HCT116 (cell line): ENCODE data around the gene ACTR6. TPM values are rescaled to one million over a fixed set of nuclear protein-coding genes. Genes with fewer than 3 reads are reported as not detected.

Experiments used
- ATAC-seq: fragments of 200-7000 bp; cut with Tn5 transposase; 2 replicates; pipeline ENCODE4 v1.9.1; 2020; ENCODE audit warnings: mild to moderate bottlenecking, moderate library complexity
- BruUV-seq: library from RNA; stranded (reverse); fragments of 400-500 nt; replicated peaks from 2 replicates; lab custom pipeline; 2021; lab: Mats Ljungman, UMichigan
- CTCF ChIA-PET: fragments of 300-600 bp; sonication (Branson Sonifier 250); formaldehyde crosslinking; loops from one replicate; lab custom pipeline; 2021; ENCODE audit warnings: antibody characterized with exemption; lab: Charles Lee
- POLR2A ChIA-PET: fragments of 300-600, 350-600 bp; sonication (Branson Sonifier 250); formaldehyde crosslinking; loops from one replicate; lab custom pipeline; 2021; ENCODE audit warnings: antibody characterized with exemption; lab: Charles Lee
- RAD21 ChIA-PET, 2 experiments: fragments of 300-600 bp; sonication (Branson Sonifier 250); formaldehyde crosslinking; loops; one replicate each; lab custom pipeline; 2023; ENCODE audit warnings: low total read pairs in 2 of 2; ENCODE audit not compliant: uncharacterized antibody in 2 of 2, unreplicated experiment in 2 of 2, low non-redundant PET in 1 of 2; lab: Charles Lee
- DNase-seq: peaks from one replicate; pipeline ENCODE4 v3.0.0-alpha.2; 2010; ENCODE audit warnings: low read depth, low spot score
- H2AFZ ChIP-seq: fragments of 200-600 bp; shearing (Covaris generic), sonication (generic); 2 replicates; pipeline ENCODE4 v1.6.1; 2017; ENCODE audit warnings: low read depth, mixed run types, mixed read lengths, antibody characterized with exemption, low read length; ENCODE audit not compliant: poor library complexity, severe bottlenecking
- H3K27ac ChIP-seq: 2 replicates; pipeline ENCODE4 v1.5.1; 2012; ENCODE audit warnings: low read depth, low read length
- H3K27me3 ChIP-seq: fragments of 200-600 bp; sonication (generic); 2 replicates; pipeline ENCODE4 v1.6.1; 2016; ENCODE audit warnings: mixed run types, low read length, mixed read lengths; ENCODE audit not compliant: insufficient read depth
- H3K36me3 ChIP-seq, 2 experiments: fragments of 200-500 bp in 1 of 2; fragments of 200-600 bp in 1 of 2; sonication (Bioruptor generic) in 1 of 2; sonication (generic) in 1 of 2; 2 replicates each; pipeline versions ENCODE4 v1.5.1 to v1.6.1; 2014 to 2016; ENCODE audit warnings: low read length in 2 of 2, inconsistent platforms in 1 of 2, mixed read lengths in 1 of 2, mixed run types in 1 of 2; ENCODE audit not compliant: insufficient read depth in 2 of 2, control insufficient read depth in 1 of 2
- H3K4me1 ChIP-seq, 2 experiments: fragments of 200-600 bp in 1 of 2; sonication (generic) in 1 of 2; 2 replicates each; pipeline versions ENCODE4 v1.5.1 to v1.6.1; 2012 to 2017; ENCODE audit warnings: low read length in 2 of 2, inconsistent platforms in 1 of 2, mild to moderate bottlenecking in 1 of 2, mixed read lengths in 1 of 2, mixed run types in 1 of 2, moderate library complexity in 1 of 2; ENCODE audit not compliant: insufficient read depth in 2 of 2, control insufficient read depth in 1 of 2
- H3K4me2 ChIP-seq: fragments of 200-600 bp; sonication (generic); 2 replicates; pipeline ENCODE4 v1.6.1; 2017; ENCODE audit warnings: mixed run types, low read length, mixed read lengths
- H3K4me3 ChIP-seq, 2 experiments: fragments of 200-600 bp in 1 of 2; sonication (generic) in 1 of 2; replicated peaks in 1 of 2; 2 replicates each; pipeline ENCODE4 v1.5.1; 2011 to 2016; ENCODE audit warnings: low read length in 2 of 2, control low read depth in 1 of 2, low read depth in 1 of 2, mild to moderate bottlenecking in 1 of 2, mixed read lengths in 1 of 2, mixed run types in 1 of 2
- H3K79me2 ChIP-seq: fragments of 200-600 bp; sonication (generic); 2 replicates; pipeline ENCODE4 v1.6.1; 2017; ENCODE audit warnings: mild to moderate bottlenecking, mixed run types, low read length, moderate library complexity, mixed read lengths; ENCODE audit not compliant: insufficient read depth
- H3K9ac ChIP-seq: fragments of 200-600 bp; sonication (generic); 2 replicates; pipeline ENCODE4 v1.6.1; 2016; ENCODE audit warnings: low read length, mixed read lengths
- H3K9me2 ChIP-seq: fragments of 200-600 bp; sonication (generic), shearing (Covaris generic); 2 replicates; pipeline ENCODE4 v1.6.1; 2017; ENCODE audit warnings: mixed run types, mild to moderate bottlenecking, moderate library complexity; ENCODE audit not compliant: insufficient read depth
- H3K9me3 ChIP-seq, 2 experiments: fragments of 200-500 bp in 1 of 2; fragments of 200-600 bp in 1 of 2; sonication (Bioruptor generic) in 1 of 2; sonication (generic) in 1 of 2; 2 replicates each; pipeline ENCODE4 v1.6.1; 2014 to 2017; ENCODE audit warnings: low read length in 2 of 2, mixed read lengths in 2 of 2, inconsistent platforms in 1 of 2, low read depth in 1 of 2, mild to moderate bottlenecking in 1 of 2, mixed run types in 1 of 2, moderate library complexity in 1 of 2; ENCODE audit not compliant: control insufficient read depth in 1 of 2, insufficient read depth in 1 of 2
- H4K20me1 ChIP-seq: fragments of 200-600 bp; sonication (generic), shearing (Covaris generic); 2 replicates; pipeline ENCODE4 v1.6.1; 2017; ENCODE audit warnings: mixed run types, mild to moderate bottlenecking, moderate library complexity; ENCODE audit not compliant: insufficient read depth
- CBX3 ChIP-seq: IDR thresholded peaks from 2 replicates; pipeline ENCODE4 v1.6.1; 2012; ENCODE audit warnings: low read depth
- ELF1 ChIP-seq: IDR thresholded peaks from 2 replicates; pipeline ENCODE4 v1.6.1; 2012; ENCODE audit warnings: low read depth, borderline replicate concordance
- EZH2phosphoT487 ChIP-seq: fragments of 200-600 bp; IDR thresholded peaks from 2 replicates; pipeline ENCODE4 v1.6.1; 2018; ENCODE audit warnings: antibody characterized with exemption, borderline replicate concordance
- SP1 ChIP-seq: IDR thresholded peaks from 2 replicates; pipeline ENCODE4 v1.6.1; 2012; ENCODE audit warnings: low read depth
- TCF7L2 ChIP-seq: IDR thresholded peaks from 2 replicates; pipeline ENCODE4 v1.7.0; 2011; ENCODE audit warnings: borderline replicate concordance, inconsistent platforms; ENCODE audit not compliant: insufficient read depth, insufficient read length; ENCODE audit errors: extremely low read depth
- ZNF274 ChIP-seq: fragments of 200-500 bp; sonication (Bioruptor generic); IDR thresholded peaks from 2 replicates; pipeline ENCODE4 v1.6.1; 2014; ENCODE audit warnings: mild to moderate bottlenecking, low read depth, low read length, inconsistent platforms
- intact Hi-C: fragments of 100-400 bp; cut with micrococcal nuclease; formaldehyde crosslinking; loops from 2 replicates; pipeline ENCODE4 v1.10.0; 2022
- total RNA-seq: library from RNA; stranded (reverse); gene quantifications from one replicate; pipeline ENCODE4 v1.2.1, GENCODE V29; 2021; ENCODE audit not compliant: unreplicated experiment
- TF ChIP-seq, protein P1 (sequence below): IDR thresholded peaks from 2 replicates; pipeline ENCODE4 v1.6.1; 2012
- TF ChIP-seq, protein P2 (sequence below), 3 experiments: fragments of 200-600 bp in 1 of 3; sonication (generic) in 1 of 3; IDR thresholded peaks in 2 of 3; conservative IDR thresholded peaks in 1 of 3; 2 replicates each; pipeline ENCODE4 v1.5.1; 2012 to 2017; ENCODE audit warnings: low read depth in 2 of 3, low read length in 2 of 3, antibody characterized with exemption in 1 of 3, borderline replicate concordance in 1 of 3, control low read depth in 1 of 3, mild to moderate bottlenecking in 1 of 3, mixed read lengths in 1 of 3, mixed run types in 1 of 3, moderate library complexity in 1 of 3; ENCODE audit not compliant: insufficient read depth in 1 of 3
- TF ChIP-seq, protein P3 (sequence below): IDR thresholded peaks from 2 replicates; pipeline ENCODE4 v1.6.1; 2012; ENCODE audit warnings: low read depth

ACTR6 gene
- total RNA-seq, 1 experiment from 2014 or later, result 40.4 TPM

DNA sequence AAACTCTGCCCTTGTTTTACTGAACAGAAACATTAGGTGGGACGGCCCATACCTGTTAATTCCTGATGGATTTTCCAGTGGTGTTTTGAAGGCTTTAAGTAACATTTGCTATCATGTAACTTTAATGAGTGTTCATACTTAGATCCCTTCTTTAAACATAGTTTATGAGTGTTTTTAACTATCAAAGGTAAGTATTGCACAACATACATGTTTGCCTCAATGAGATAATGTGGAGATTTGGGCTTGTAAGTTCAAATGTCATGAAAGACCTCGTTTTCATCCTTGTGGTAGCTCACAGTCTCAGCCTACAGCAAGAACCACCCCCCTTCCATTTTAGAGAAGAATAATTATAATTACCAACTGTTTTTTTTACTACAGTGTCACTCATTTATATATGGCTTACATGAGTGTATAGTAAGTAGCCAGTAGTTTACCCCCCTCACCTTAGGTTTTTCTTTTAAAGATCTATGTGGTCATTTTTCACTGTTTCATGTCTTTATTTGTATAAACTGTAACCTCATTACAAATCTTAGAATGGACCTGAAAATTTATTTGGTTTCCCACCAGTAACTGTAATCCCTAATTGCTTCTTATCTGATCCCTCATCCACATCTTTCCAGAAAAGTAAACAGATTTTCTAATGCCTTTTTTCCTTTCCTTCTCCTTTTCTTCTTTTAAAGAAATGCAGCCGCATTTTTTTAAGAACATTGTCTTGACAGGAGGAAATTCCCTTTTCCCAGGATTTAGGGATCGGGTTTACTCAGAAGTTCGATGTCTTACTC lies 18.9 kb downstream of the ACTR6 start:
- H3K9me3 ChIP-seq, result no peaks in the 10 kb centered on the region
- BruUV-seq, result no TSS peak
- DNase-seq (no peak), ATAC-seq (no peak)
- no peak overlapping the region for H3K27ac ChIP-seq
- H3K27me3 ChIP-seq, result no peaks in the 10 kb centered on the region
- no peak overlapping the region for H3K9ac ChIP-seq
- POLR2A ChIA-PET, result no interaction called here
- no peak overlapping the region for H3K4me3 ChIP-seq
- no peaks in the 10 kb centered on the region for H3K9me2 ChIP-seq
- no peak overlapping the region for H2AFZ ChIP-seq
- H3K4me1 ChIP-seq, result no peaks in the 10 kb centered on the region
- no peak for TF ChIP-seq ZNF274
- no peak for TF ChIP-seq TCF7L2
- TF ChIP-seq, all 23 proteins: peak for 0
- Histone ChIP-seq H3K36me3 (peaks cover 18 to 29% of the 10 kb centered on the region in 2 experiments; a peak in 3 of 4 replicates), H3K4me2 (no peak overlapping the region), H4K20me1 (no peaks in the 10 kb centered on the region; the same call in 1 of the 2 replicates), H3K79me2 (no peaks in the 10 kb centered on the region)
- intact Hi-C loops, result no loop called here
- RAD21 ChIA-PET, result no interaction called here
- CTCF ChIA-PET, result no interaction called here

DNA sequence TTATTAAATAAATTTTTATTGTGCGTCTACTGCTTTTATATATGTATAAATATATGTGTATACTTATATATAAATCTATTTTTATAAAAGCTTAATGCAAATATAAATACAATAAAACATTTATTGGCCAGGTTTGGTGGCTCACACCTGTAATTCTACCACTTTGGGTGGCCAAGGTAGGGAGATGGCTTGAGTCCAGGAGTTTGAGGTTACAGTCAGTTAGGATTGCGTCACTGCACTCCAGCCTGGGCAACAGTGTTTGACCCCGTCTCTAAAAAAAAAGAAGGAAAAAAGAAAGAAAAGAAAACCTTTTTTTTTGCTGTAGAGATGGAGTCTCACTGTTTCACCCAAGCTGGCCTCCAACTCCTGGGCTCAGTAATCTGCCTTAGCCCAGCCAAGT lies 20.9 kb downstream of the ACTR6 start:
- H3K9me2 ChIP-seq, result no peaks in the 10 kb centered on the region
- H3K27ac ChIP-seq, result no peak overlapping the region
- no peak overlapping the region for H3K9ac ChIP-seq
- no peaks in the 10 kb centered on the region for H3K4me1 ChIP-seq
- ChIA-PET POLR2A (no interaction called here), CTCF (no interaction called here), RAD21 (no interaction called here)
- no peaks in the 10 kb centered on the region for H3K79me2 ChIP-seq
- H3K4me2 ChIP-seq, result no peak overlapping the region
- H4K20me1 ChIP-seq, result no peaks in the 10 kb centered on the region; the same call in 1 of the 2 replicates
- ATAC-seq (no peak), DNase-seq (no peak)
- no TSS peak for BruUV-seq
- H2AFZ ChIP-seq, result no peak overlapping the region
- intact Hi-C loops, result no loop called here
- no peaks in the 10 kb centered on the region for H3K9me3 ChIP-seq
- H3K27me3 ChIP-seq, result no peaks in the 10 kb centered on the region
- peaks cover 15 to 28% of the 10 kb centered on the region in 2 experiments; a peak in 2 of 4 replicates for H3K36me3 ChIP-seq
- H3K4me3 ChIP-seq, result no peak overlapping the region
- TF ChIP-seq EZH2phosphoT487, result no peak
- TF ChIP-seq, protein P1, sequence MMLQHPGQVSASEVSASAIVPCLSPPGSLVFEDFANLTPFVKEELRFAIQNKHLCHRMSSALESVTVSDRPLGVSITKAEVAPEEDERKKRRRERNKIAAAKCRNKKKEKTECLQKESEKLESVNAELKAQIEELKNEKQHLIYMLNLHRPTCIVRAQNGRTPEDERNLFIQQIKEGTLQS, result no peak
- TF ChIP-seq CBX3, result no peak
- TF ChIP-seq, protein P2, sequence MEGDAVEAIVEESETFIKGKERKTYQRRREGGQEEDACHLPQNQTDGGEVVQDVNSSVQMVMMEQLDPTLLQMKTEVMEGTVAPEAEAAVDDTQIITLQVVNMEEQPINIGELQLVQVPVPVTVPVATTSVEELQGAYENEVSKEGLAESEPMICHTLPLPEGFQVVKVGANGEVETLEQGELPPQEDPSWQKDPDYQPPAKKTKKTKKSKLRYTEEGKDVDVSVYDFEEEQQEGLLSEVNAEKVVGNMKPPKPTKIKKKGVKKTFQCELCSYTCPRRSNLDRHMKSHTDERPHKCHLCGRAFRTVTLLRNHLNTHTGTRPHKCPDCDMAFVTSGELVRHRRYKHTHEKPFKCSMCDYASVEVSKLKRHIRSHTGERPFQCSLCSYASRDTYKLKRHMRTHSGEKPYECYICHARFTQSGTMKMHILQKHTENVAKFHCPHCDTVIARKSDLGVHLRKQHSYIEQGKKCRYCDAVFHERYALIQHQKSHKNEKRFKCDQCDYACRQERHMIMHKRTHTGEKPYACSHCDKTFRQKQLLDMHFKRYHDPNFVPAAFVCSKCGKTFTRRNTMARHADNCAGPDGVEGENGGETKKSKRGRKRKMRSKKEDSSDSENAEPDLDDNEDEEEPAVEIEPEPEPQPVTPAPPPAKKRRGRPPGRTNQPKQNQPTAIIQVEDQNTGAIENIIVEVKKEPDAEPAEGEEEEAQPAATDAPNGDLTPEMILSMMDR (IDR thresholded peaks at IDR 0.05 in 2 of 3, conservative IDR thresholded peaks at IDR 0.05 in 1 of 3; ENCODE audit: borderline replicate concordance in 1 of 3, insufficient read depth in 1 of 3, low read depth in 2 of 3, low read length in 2 of 3), result no peak
- TF ChIP-seq, protein P3, sequence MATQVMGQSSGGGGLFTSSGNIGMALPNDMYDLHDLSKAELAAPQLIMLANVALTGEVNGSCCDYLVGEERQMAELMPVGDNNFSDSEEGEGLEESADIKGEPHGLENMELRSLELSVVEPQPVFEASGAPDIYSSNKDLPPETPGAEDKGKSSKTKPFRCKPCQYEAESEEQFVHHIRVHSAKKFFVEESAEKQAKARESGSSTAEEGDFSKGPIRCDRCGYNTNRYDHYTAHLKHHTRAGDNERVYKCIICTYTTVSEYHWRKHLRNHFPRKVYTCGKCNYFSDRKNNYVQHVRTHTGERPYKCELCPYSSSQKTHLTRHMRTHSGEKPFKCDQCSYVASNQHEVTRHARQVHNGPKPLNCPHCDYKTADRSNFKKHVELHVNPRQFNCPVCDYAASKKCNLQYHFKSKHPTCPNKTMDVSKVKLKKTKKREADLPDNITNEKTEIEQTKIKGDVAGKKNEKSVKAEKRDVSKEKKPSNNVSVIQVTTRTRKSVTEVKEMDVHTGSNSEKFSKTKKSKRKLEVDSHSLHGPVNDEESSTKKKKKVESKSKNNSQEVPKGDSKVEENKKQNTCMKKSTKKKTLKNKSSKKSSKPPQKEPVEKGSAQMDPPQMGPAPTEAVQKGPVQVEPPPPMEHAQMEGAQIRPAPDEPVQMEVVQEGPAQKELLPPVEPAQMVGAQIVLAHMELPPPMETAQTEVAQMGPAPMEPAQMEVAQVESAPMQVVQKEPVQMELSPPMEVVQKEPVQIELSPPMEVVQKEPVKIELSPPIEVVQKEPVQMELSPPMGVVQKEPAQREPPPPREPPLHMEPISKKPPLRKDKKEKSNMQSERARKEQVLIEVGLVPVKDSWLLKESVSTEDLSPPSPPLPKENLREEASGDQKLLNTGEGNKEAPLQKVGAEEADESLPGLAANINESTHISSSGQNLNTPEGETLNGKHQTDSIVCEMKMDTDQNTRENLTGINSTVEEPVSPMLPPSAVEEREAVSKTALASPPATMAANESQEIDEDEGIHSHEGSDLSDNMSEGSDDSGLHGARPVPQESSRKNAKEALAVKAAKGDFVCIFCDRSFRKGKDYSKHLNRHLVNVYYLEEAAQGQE, result no peak
- no peak for TF ChIP-seq SP1
- TF ChIP-seq ELF1, result no peak
